IMR-90 (cell line): ENCODE results near the gene PTK7. TPM values are rescaled to one million over a fixed set of nuclear protein-coding genes. Genes with fewer than 3 reads are reported as not detected.

ENCODE experiments used
- FOS ChIP-seq: fragments of 150-350 bp; IDR thresholded peaks from 2 replicates; pipeline ENCODE4 v1.6.1; 2016; ENCODE audit warnings: low read depth, low read length
- MXI1 ChIP-seq: IDR thresholded peaks from 2 replicates; pipeline ENCODE4 v1.6.1; 2012; ENCODE audit warnings: low read depth, mild to moderate bottlenecking, low read length, moderate library complexity, borderline replicate concordance
- SMC3 ChIP-seq: fragments of 150-350 bp; IDR thresholded peaks from 2 replicates; pipeline ENCODE4 v1.6.1; 2016; ENCODE audit warnings: low read depth, mild to moderate bottlenecking, antibody characterized with exemption, low read length, moderate library complexity
- polyA plus RNA-seq, 3 experiments: library from polyadenylated mRNA; depleted of rRNA; stranded (reverse); fragments of >200 nt; gene quantifications; 2 replicates each; pipeline ENCODE4 v1.2.3, GENCODE V29; 2012; ENCODE audit warnings: low replicate concordance in 1 of 3
- total RNA-seq: library from RNA; depleted of rRNA; stranded (reverse); fragments of >200 nt; gene quantifications from 2 replicates; pipeline ENCODE4 v1.2.3, GENCODE V29; 2012
- TF ChIP-seq, protein P1 (sequence below): conservative IDR thresholded peaks from 2 replicates; pipeline ENCODE4 v1.5.1; 2012; ENCODE audit warnings: mild to moderate bottlenecking, low read depth, low read length, improper control_type of control experiment

The PTK7 gene
- total and polyA plus RNA-seq, 2 of the 4 experiments (the other 2 are of a cell fraction), result 47.1 to 142 TPM

DNA sequence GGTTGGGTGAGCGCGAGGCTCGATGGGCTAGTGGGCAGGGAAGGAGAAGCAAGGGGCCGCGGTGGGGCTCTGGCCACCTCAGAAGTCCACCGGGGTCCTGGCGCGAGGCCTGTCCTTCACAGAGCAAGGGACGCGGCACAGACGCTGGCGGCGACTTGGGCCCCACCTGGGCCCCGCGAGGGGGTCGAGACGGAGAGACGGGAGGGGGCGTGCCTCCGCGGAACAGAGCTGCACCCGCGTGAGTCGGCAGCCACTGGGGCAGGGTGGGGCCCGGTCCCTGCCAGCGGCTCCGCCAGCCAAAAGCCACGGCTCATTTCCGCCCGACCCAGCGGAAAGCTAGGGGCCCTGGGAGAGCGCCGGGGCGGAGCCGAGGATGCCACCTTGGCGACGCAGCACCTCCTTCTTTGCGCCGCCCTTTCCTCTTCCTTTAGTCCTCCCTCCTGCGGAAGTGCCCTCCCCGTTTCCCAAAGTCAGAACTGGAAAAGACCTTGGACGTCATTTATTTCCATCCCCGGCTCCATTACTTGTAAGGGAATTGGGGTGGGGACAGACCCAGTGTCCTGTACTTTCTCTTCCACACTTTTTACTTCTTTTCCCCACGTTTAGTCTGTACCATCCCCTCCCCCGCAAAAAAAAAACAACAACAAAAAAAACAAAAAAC lies 22.4 kb upstream of the PTK7 start, which contains the start of gene CUL7 (continued):
- TF ChIP-seq, protein P1, sequence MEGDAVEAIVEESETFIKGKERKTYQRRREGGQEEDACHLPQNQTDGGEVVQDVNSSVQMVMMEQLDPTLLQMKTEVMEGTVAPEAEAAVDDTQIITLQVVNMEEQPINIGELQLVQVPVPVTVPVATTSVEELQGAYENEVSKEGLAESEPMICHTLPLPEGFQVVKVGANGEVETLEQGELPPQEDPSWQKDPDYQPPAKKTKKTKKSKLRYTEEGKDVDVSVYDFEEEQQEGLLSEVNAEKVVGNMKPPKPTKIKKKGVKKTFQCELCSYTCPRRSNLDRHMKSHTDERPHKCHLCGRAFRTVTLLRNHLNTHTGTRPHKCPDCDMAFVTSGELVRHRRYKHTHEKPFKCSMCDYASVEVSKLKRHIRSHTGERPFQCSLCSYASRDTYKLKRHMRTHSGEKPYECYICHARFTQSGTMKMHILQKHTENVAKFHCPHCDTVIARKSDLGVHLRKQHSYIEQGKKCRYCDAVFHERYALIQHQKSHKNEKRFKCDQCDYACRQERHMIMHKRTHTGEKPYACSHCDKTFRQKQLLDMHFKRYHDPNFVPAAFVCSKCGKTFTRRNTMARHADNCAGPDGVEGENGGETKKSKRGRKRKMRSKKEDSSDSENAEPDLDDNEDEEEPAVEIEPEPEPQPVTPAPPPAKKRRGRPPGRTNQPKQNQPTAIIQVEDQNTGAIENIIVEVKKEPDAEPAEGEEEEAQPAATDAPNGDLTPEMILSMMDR, result 0 out of 2 replicates have a peak, but pooled peaks have one; percentile 5
- TF ChIP-seq FOS (no peak), SMC3 (no peak), MXI1 (peak; percentile 90)
